ENCODE data around the gene HPCAL1. TPM values are rescaled to one million over a fixed set of nuclear protein-coding genes. Genes with fewer than 3 reads are reported as not detected.

HPCAL1 gene
- total RNA-seq, 2 experiments from 2014 or later = 100 to 105 TPM

- peaks cover 65% of the 10 kb centered on the region for H3K4me1 Mint-ChIP-seq
- peaks cover 14% of the 10 kb centered on the region for H3K36me3 Mint-ChIP-seq
- H3K4me3 Mint-ChIP-seq = no peak overlapping the region
- no peaks in the 10 kb centered on the region for H3K27me3 Mint-ChIP-seq
- H3K9me3 Mint-ChIP-seq = no peaks in the 10 kb centered on the region
- DNase-seq = no peak
- no peak overlapping the region for H3K27ac Mint-ChIP-seq
Measured at GRCh38 chr2:10372862-10373240, 70.1 kb downstream of the HPCAL1 start.

- DNase-seq = no peak
- peaks cover 14% of the 10 kb centered on the region for H3K36me3 Mint-ChIP-seq
- no peak overlapping the region for H3K4me3 Mint-ChIP-seq
- H3K4me1 Mint-ChIP-seq = peaks cover 72% of the 10 kb centered on the region
- H3K9me3 Mint-ChIP-seq = no peaks in the 10 kb centered on the region
- H3K27ac Mint-ChIP-seq = no peak overlapping the region
- H3K27me3 Mint-ChIP-seq = no peaks in the 10 kb centered on the region
Measured at GRCh38 chr2:10373931-10374330, 71.2 kb downstream of the HPCAL1 start.

DNA sequence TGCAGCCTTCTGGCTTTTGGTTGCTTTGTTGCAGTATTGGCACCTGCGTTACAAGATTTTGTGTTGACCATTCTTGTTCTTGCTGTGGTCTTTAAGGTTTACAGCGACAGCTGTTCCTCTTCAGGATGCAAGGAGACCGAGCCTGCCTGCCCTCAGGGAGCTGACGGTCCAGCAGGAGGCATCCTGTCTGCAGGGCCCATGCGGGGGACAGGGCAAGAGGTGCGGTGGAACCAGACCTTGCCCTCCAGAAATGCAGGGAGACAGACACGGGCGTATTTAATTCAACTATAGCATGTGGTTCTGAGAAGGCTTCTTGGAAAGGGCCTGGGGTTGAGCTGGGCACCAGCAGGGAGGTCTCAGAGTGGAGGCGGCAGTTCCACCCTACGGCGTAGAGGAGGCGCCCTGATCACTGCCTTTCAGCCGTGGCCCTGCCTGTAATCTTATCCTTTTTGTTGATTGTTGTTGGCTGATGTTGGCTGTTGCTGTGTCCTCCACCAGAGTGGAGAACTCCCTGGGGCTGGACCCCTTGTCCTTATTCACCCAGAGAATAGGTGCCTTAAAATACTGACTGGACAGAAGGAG is 71.7 kb downstream of the HPCAL1 start:
- Mint-ChIP-seq H3K36me3 (peaks cover 14% of the 10 kb centered on the region), H3K9me3 (no peaks in the 10 kb centered on the region), H3K27me3 (no peaks in the 10 kb centered on the region), H3K4me1 (peaks cover 73% of the 10 kb centered on the region), H3K4me3 (no peak overlapping the region), H3K27ac (peak overlapping the region; percentile 13)
- no peak for DNase-seq

GRCh38 chr2:10375570-10376281 is 73.0 kb downstream of the HPCAL1 start:
- H3K9me3 Mint-ChIP-seq = no peaks in the 10 kb centered on the region
- no peak for DNase-seq
- H3K4me1 Mint-ChIP-seq = peaks cover 79% of the 10 kb centered on the region
- H3K36me3 Mint-ChIP-seq = peaks cover 14% of the 10 kb centered on the region
- H3K4me3 Mint-ChIP-seq = no peak overlapping the region
- H3K27me3 Mint-ChIP-seq = no peaks in the 10 kb centered on the region
- peak overlapping the region; percentile 73 for H3K27ac Mint-ChIP-seq

- H3K27me3 Mint-ChIP-seq = no peaks in the 10 kb centered on the region
- H3K4me1 Mint-ChIP-seq = peaks cover 84% of the 10 kb centered on the region
- H3K9me3 Mint-ChIP-seq = no peaks in the 10 kb centered on the region
- H3K4me3 Mint-ChIP-seq = peak overlapping the region; percentile 14
- H3K27ac Mint-ChIP-seq = peak overlapping the region; percentile 44
- DNase-seq = no peak
- H3K36me3 Mint-ChIP-seq = peaks cover 14% of the 10 kb centered on the region
Measured at GRCh38 chr2:10377052-10377746, 74.5 kb downstream of the HPCAL1 start.

GRCh38 chr2:10377747-10378085 is 75.0 kb downstream of the HPCAL1 start:
- Mint-ChIP-seq H3K36me3 (peaks cover 14% of the 10 kb centered on the region), H3K27ac (peak overlapping the region; percentile 44), H3K27me3 (no peaks in the 10 kb centered on the region), H3K4me3 (peak overlapping the region; percentile 18), H3K9me3 (no peaks in the 10 kb centered on the region), H3K4me1 (peaks cover 87% of the 10 kb centered on the region)
- no peak for DNase-seq

DNA sequence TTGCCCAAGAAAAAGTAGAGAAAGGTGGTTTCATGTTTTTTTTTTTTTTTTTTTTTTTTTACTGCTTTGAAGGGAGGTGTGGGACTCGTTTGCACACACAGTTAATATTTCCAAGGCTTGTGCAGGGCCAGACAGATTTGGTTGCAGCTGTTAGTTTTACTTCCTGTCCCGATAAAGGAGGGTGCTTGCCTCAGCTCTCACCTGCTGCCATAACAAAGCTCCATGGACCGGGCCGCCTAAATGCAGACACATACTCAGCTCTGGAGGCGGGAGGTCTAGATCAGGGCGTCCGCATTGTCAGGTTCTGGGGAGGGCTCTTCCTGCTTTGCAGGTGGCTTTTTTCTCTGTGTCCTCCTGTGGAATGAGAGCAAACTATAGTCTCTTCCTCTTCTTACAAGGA is 75.5 kb downstream of the HPCAL1 start:
- peak overlapping the region; percentile 46 for H3K27ac Mint-ChIP-seq
- H3K4me1 Mint-ChIP-seq = peaks cover 88% of the 10 kb centered on the region
- H3K9me3 Mint-ChIP-seq = no peaks in the 10 kb centered on the region
- peaks cover 14% of the 10 kb centered on the region for H3K36me3 Mint-ChIP-seq
- peak overlapping the region; percentile 18 for H3K4me3 Mint-ChIP-seq
- DNase-seq = peak; percentile 49
- H3K27me3 Mint-ChIP-seq = no peaks in the 10 kb centered on the region

DNA sequence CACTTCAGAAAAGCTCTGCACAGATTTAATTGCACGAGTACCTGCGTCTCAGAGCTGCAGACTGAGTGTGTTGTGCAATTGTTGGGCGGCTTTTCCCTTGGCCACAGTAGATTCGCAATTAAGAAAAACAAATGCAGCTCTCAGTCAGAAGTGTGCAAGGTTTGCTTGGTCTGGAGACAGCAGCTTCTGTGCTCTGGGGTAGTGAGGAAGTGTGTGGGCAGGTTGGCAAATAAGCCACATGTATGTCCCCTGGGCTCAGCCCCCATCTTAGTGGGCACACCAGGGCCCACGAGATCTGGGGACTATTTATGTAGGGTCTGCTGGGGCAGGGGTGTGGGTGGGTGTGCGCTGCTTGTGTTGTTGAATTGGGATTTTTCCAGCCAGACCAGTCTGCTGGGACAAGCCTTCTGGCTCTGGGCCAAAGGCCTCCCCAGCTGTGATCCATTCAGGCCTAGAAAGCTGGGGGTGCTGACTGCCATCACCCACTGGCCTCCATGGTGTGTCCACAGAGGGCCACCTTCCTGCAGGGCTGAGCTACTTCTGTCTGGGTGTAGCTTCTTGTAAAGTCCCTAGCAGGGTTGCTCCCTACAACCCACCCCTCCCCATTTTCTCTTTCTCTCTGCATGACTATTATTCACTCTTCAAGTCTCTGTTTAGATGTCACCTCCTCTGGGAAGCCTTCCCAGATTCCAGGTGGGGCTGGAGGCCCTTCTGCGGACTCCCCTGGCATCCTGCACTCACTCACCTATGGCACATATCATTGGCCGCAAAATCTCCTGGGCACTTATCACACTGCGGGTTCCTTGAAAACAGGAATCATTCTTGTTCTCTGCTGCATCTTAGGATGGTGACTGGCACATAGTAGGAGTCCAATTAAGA is 77.6 kb downstream of the HPCAL1 start:
- Mint-ChIP-seq H3K27me3 (no peaks in the 10 kb centered on the region), H3K36me3 (peaks cover 9% of the 10 kb centered on the region), H3K27ac (peak overlapping the region; percentile 45), H3K4me3 (no peak overlapping the region), H3K9me3 (no peaks in the 10 kb centered on the region), H3K4me1 (peaks cover 88% of the 10 kb centered on the region)
- DNase-seq = no peak

- peak overlapping the region; percentile 35 for H3K4me3 Mint-ChIP-seq
- H3K27ac Mint-ChIP-seq = peak overlapping the region; percentile 39
- H3K4me1 Mint-ChIP-seq = peaks cover 90% of the 10 kb centered on the region
Measured at GRCh38 chr2:10381997-10382353, 79.3 kb downstream of the HPCAL1 start.

GRCh38 chr2:10382354-10383061 is 79.8 kb downstream of the HPCAL1 start:
- Mint-ChIP-seq H3K27ac (peak overlapping the region; percentile 50), H3K4me1 (peaks cover 90% of the 10 kb centered on the region), H3K27me3 (no peaks in the 10 kb centered on the region), H3K9me3 (no peaks in the 10 kb centered on the region), H3K36me3 (peaks cover 4% of the 10 kb centered on the region), H3K4me3 (peak overlapping the region; percentile 35)
- peak; percentile 21 for DNase-seq

More at GRCh38 chr2:10381997-10382353, 79.3 kb downstream of the HPCAL1 start:
- no peak for DNase-seq
- Mint-ChIP-seq H3K27me3 (no peaks in the 10 kb centered on the region), H3K9me3 (no peaks in the 10 kb centered on the region), H3K36me3 (peaks cover 3% of the 10 kb centered on the region)

DNA sequence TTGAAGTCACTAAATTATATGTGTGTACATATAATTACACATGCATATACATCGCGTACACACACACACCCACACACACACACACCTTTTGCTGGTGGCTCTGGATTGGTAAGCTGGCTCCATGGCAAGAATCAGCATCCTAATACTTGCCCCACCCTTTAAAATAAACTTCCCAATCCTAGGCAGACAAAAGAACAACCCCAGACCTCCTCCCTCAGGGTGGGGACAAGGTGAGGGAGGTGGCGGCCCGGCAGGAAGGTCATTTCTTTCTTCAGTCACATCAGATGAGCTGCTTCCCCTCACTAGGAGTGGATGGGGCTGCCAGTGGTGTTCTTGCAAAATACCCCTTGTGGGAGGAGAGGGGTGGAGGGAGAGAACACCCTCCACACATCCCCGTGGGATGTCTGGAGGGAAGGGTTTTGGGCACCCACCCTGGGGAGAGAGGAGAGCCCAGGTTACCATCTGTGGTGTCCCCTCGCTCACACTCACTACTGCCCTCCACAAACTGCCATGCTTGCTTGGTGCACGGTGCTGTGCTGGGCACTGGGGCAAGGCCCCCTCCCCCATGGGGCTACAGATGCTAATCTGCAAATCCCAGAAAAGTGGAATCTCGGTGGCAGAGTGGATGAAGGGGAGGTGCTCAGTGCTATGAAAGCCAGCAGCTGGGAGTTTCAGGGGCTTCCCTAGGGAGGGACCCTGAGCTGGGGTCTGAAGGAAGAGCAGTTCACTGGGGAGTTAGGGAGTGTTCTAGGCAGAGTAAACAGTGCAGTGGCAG is 81.4 kb downstream of the HPCAL1 start:
- Mint-ChIP-seq H3K27ac (peak overlapping the region; percentile 45), H3K27me3 (no peaks in the 10 kb centered on the region), H3K9me3 (no peaks in the 10 kb centered on the region), H3K4me3 (no peak overlapping the region), H3K36me3 (peaks cover 10% of the 10 kb centered on the region), H3K4me1 (peaks cover 86% of the 10 kb centered on the region)
- no peak for DNase-seq

DNA sequence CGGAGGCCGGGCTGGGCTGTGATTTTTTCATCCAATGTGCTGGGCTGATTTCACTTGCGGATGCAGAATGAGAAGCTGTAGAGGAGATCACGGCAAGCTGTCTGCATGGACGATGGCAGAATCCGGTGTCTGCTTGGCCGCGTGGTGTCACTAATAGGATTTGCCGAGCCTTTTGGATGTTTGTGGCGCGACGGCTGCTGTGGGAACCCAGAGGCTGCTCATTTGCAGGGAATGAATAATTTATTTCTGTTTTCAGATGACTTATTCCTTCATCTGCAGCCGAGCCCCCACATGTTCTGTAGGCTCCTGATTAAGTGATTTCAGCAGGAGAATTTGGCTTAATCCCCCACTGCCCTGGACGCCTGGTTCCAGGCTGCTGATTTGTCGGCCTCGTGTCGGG is 82.8 kb downstream of the HPCAL1 start:
- no peak overlapping the region for H3K4me3 Mint-ChIP-seq
- no peak overlapping the region for H3K27ac Mint-ChIP-seq
- no peak for DNase-seq
- no peaks in the 10 kb centered on the region for H3K27me3 Mint-ChIP-seq
- peaks cover 83% of the 10 kb centered on the region for H3K4me1 Mint-ChIP-seq
- H3K9me3 Mint-ChIP-seq = no peaks in the 10 kb centered on the region
- H3K36me3 Mint-ChIP-seq = peaks cover 10% of the 10 kb centered on the region

GRCh38 chr2:10385933-10386773 is 83.4 kb downstream of the HPCAL1 start:
- peaks cover 10% of the 10 kb centered on the region for H3K36me3 Mint-ChIP-seq
- peaks cover 78% of the 10 kb centered on the region for H3K4me1 Mint-ChIP-seq
- H3K9me3 Mint-ChIP-seq = no peaks in the 10 kb centered on the region
- H3K4me3 Mint-ChIP-seq = peak overlapping the region; percentile 47
- DNase-seq = no peak
- no peaks in the 10 kb centered on the region for H3K27me3 Mint-ChIP-seq
- H3K27ac Mint-ChIP-seq = peak overlapping the region; percentile 77

All from activated naive CD8-positive, alpha-beta T cell treated with anti-CD3 and anti-CD28 coated beads for 36 hours (primary cell).